Fibroblast of lung (primary cell): ENCODE results near the gene GRIK1.

ENCODE experiments used
- CTCF ChIP-seq, 2 donors: IDR thresholded peaks in 1 of 2; conservative IDR thresholded peaks in 1 of 2; 1 replicate in 1 of 2; 2 replicates in 1 of 2; pipeline ENCODE4 v1.5.1; 2011 to 2012; ENCODE audit warnings: low read length in 2 of 2, control low read depth in 1 of 2, inconsistent platforms in 1 of 2, low read depth in 1 of 2, mild to moderate bottlenecking in 1 of 2
- EZH2 ChIP-seq: IDR thresholded peaks from 2 replicates; pipeline ENCODE4 v1.5.1; 2012; ENCODE audit warnings: low read length, control low read depth, mild to moderate bottlenecking; ENCODE audit errors: missing control alignments

GRCh38 chr21:29825345-29825744 lies 114.5 kb downstream of the GRIK1 start:
- TF ChIP-seq EZH2 (no peak), CTCF (conservative IDR thresholded peaks at IDR 0.05 in 1 of 2, IDR thresholded peaks at IDR 0.05 in 1 of 2; ENCODE audit: low read depth in 1 of 2, low read length in 2 of 2) (no peak)
